Skeletal muscle tissue (tissue), 4 donors: ENCODE data around the gene TNIK. TPM values are rescaled to one million over a fixed set of nuclear protein-coding genes. Genes with fewer than 3 reads are reported as not detected.

Experiments used
- H3K27ac ChIP-seq: one replicate; pipeline ENCODE4 v1.7.0; 2013; ENCODE audit warnings: mild to moderate bottlenecking, low read depth, low read length, inconsistent platforms
- H3K27me3 ChIP-seq, 3 donors: one replicate each; pipeline ENCODE4 v1.7.0; 2013; ENCODE audit warnings: low read length in 3 of 3; ENCODE audit not compliant: control insufficient read depth in 3 of 3, insufficient read depth in 3 of 3
- H3K36me3 ChIP-seq, 3 donors: one replicate each; pipeline ENCODE4 v1.7.0; 2013; ENCODE audit warnings: low read length in 3 of 3; ENCODE audit not compliant: control insufficient read depth in 3 of 3, insufficient read depth in 3 of 3
- H3K4me1 ChIP-seq, 3 donors: one replicate each; pipeline ENCODE4 v1.7.0; 2013; ENCODE audit warnings: low read length in 3 of 3, mild to moderate bottlenecking in 3 of 3; ENCODE audit not compliant: control insufficient read depth in 3 of 3, insufficient read depth in 3 of 3
- H3K4me3 ChIP-seq, 3 donors: one replicate each; pipeline ENCODE4 v1.7.0; 2013; ENCODE audit warnings: low read length in 3 of 3
- H3K9ac ChIP-seq, 3 donors: one replicate each; pipeline ENCODE4 v1.7.0; 2013; ENCODE audit warnings: low read length in 3 of 3, mild to moderate bottlenecking in 3 of 3, moderate library complexity in 2 of 3, low read depth in 1 of 3
- H3K9me3 ChIP-seq, 3 donors: one replicate each; pipeline ENCODE4 v1.7.0; 2013; ENCODE audit warnings: low read length in 3 of 3; ENCODE audit not compliant: control insufficient read depth in 3 of 3
- total RNA-seq: library from RNA; depleted of rRNA; stranded (reverse); fragments of >200 nt; gene quantifications from one replicate; pipeline ENCODE4 v1.2.3, GENCODE V29; 2014
- donor health status: Osteomylitis.

TNIK gene
- total RNA-seq, 1 donor from 2014 or later: 31.3 TPM

DNA sequence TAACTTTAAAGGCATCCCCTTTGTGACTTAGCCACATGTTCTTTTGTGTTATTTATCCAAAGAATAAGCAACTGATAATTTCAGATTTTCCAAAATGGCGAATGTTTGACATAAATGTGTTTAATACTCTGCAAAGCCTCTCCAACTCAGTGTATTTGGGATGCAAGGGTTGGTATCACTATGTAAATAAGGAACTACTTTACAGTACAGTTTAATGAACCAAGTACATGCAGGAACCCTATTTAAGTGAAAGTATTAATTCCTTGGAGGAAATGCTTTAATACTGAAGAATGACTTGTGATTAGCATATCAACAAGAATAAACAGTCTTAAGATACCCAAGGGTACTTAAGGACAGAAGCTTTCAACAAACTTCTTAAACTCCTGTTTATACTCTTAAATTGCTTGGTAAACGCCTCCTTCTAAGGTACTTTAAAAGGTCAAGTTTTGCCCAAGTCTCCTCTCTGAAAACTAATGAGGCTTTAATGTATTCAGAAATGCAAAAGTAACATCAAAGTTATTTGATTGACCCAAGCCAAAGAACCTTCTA, 107.7 kb downstream of the TNIK start:
- Histone ChIP-seq H3K9ac (no peak overlapping the region), H3K4me1 (peaks cover 8 to 13% (median 11%) of the 10 kb centered on the region in 3 donors), H3K4me3 (no peak overlapping the region), H3K27me3 (no peaks in the 10 kb centered on the region), H3K36me3 (no peaks in the 10 kb centered on the region), H3K9me3 (no peaks in the 10 kb centered on the region), H3K27ac (no peak overlapping the region)

DNA sequence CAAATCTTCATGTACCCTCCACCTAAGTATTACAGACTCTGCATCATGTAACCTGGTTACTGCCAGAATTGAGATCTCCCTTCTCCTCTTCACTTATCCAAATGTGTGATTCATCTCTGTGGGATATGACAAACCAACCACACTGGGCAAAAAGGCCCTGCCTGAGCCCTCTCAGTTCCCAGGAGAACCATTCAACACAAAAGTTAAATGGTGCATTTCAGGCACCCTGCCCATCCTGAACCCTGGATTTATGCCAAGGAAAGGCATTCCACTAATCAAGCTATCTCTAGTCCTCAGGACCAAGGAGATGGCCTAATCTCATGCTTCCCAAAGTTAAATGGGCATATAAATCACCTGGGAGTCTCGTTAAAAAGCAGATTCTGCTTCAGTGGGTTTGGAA, 108.5 kb downstream of the TNIK start:
- no peak overlapping the region for H3K9ac ChIP-seq
- H3K4me3 ChIP-seq: no peak overlapping the region
- H3K9me3 ChIP-seq: no peaks in the 10 kb centered on the region
- H3K36me3 ChIP-seq: no peaks in the 10 kb centered on the region
- no peak overlapping the region for H3K27ac ChIP-seq
- no peaks in the 10 kb centered on the region for H3K27me3 ChIP-seq
- H3K4me1 ChIP-seq: peaks cover 13 to 21% (median 18%) of the 10 kb centered on the region in 3 donors

DNA sequence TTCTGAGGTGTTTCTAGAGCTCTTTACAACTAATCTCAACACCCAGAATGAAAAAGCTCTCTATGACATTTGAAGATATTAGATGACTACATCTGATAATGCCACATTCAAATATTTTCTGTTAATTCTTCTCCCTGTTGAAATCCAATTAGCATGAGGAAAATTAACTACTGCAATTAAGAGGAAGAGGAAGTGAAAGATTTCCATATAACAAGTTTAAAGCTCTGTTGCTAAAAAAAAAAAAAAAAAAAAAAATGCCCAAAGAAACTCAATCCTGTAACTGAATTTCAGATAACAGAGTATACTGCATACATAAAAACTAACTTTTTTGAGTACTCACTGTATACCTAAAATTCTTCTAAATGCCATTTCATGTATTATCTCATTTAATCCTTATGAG, 109.8 kb downstream of the TNIK start:
- H3K9me3 ChIP-seq: no peaks in the 10 kb centered on the region
- no peaks in the 10 kb centered on the region for H3K36me3 ChIP-seq
- H3K4me1 ChIP-seq: peaks cover 13 to 23% (median 19%) of the 10 kb centered on the region in 3 donors
- H3K4me3 ChIP-seq: no peak overlapping the region
- H3K27ac ChIP-seq: no peak overlapping the region
- no peak overlapping the region for H3K9ac ChIP-seq
- no peaks in the 10 kb centered on the region for H3K27me3 ChIP-seq

DNA sequence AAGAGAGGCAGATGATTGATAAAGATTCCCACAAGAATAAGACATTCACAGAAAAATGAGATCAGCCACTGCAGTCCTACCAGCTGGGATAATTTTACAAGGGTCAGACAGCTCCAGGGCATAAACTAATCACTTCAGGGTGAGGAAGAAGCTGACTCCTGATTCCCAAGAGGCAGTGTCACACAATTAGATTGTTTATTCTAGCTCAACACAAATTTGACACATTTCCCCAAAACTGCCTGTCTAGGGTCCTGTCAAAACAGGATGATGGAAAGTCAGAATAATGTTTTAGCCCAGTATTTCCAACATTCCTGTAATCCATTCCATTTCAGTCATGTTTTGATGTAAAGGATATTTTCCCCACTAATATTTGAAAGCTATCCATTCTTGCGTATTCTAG, 110.8 kb downstream of the TNIK start:
- H3K4me3 ChIP-seq: no peak overlapping the region
- peaks cover 13 to 19% (median 19%) of the 10 kb centered on the region in 3 donors for H3K4me1 ChIP-seq
- H3K9ac ChIP-seq: no peak overlapping the region
- H3K27me3 ChIP-seq: no peaks in the 10 kb centered on the region
- no peaks in the 10 kb centered on the region for H3K9me3 ChIP-seq
- no peak overlapping the region for H3K27ac ChIP-seq
- H3K36me3 ChIP-seq: no peaks in the 10 kb centered on the region

DNA sequence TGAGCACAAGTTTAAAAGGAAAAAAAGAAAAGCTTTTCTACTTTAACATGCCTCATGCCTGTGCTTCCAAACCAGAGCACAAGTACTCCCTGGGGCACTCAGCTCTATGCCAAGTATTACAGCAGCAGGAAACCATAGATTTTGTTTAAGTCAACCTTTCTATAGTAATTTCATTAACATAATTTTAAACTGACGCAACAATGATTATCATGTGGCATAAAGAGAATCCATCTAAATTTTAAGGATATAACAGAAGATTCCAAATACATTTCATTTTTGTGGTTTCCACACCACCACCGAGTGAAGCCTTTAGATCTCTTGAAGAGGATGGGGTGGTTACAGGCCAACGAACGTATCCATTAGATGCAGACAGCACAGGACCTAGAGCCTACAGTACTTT, 112.1 kb downstream of the TNIK start:
- Histone ChIP-seq H3K9me3 (no peaks in the 10 kb centered on the region), H3K4me1 (peaks cover 16 to 24% (median 23%) of the 10 kb centered on the region in 3 donors), H3K27me3 (no peaks in the 10 kb centered on the region), H3K9ac (no peak overlapping the region), H3K4me3 (no peak overlapping the region), H3K27ac (peak overlapping the region; percentile 43), H3K36me3 (no peaks in the 10 kb centered on the region)

DNA sequence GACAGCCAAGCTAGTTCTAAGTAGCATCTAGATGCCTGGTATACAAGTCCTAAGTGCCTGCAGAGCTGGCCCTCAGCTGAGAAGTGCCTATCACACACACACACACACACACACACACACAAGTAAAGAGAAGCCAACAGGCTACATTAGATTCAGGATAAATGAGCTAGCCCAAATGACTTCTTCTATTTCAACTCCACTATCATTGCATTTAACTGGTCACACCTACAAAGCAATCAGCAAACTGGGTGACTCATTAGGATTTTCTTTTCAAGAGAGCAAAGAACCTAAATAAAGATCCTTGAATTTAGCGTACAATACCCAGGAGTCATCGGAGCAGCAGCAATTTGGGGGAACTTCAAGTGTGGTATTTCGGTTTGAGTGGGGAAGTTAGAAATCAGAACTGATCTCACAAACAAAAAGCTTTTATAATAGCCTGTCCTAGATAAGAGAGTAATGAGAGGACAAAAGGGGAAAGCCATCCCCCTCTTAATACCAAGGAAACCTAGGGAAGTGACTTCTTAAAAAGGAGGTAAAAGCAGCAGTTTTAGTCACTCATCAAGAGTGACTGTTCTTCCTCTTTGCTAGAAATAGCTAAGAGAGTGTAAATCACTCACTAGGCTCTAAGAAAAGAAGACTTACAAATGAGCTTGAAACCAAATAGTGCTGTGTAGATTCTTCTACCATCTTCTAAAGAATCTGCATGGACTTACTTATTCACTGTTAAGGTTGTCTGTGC, 112.7 kb downstream of the TNIK start:
- Histone ChIP-seq H3K27ac (peak overlapping the region; percentile 43), H3K9me3 (no peaks in the 10 kb centered on the region), H3K4me3 (peak overlapping the region in 2 of 3 donors; percentile 7 to 10), H3K36me3 (no peaks in the 10 kb centered on the region), H3K9ac (no peak overlapping the region), H3K27me3 (no peaks in the 10 kb centered on the region), H3K4me1 (peaks cover 17 to 25% (median 23%) of the 10 kb centered on the region in 3 donors)

DNA sequence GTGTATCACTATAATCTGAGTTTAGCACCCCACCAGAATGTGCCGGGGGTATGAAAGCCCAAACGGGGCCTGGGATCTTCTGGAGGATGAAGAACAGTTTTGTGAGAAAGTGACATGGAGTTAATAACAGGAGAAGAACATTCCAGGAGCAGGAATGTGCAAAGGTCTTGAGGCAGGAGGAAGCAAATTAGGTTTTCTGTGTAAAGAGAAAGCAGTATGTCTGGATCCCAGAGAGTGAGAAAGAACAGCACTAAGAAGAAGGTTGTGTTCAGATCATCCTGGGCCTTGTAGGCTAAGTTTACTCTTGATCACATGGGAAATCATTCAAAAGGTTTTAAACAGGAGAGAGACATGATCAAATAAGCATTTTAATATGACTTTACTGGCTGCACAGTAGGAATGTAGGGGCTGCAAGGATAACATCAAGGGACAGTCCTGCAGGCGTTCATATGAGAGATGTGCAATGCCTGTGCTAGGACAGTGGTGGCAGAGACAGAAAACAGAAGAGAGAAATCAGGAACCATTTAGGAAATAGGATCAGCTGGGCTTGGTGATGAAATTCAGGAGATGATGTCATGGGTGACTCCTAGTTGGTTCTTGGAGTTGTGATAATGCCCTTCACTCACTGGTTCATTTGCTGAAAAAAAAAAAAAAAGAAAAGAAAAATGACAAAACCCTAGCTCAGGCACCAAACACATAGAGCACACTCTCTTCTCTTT, 113.5 kb downstream of the TNIK start:
- no peak overlapping the region for H3K4me3 ChIP-seq
- peaks cover 15 to 23% (median 23%) of the 10 kb centered on the region in 3 donors for H3K4me1 ChIP-seq
- no peak overlapping the region for H3K9ac ChIP-seq
- no peaks in the 10 kb centered on the region for H3K9me3 ChIP-seq
- no peaks in the 10 kb centered on the region for H3K27me3 ChIP-seq
- H3K36me3 ChIP-seq: no peaks in the 10 kb centered on the region
- peak overlapping the region; percentile 43 for H3K27ac ChIP-seq

DNA sequence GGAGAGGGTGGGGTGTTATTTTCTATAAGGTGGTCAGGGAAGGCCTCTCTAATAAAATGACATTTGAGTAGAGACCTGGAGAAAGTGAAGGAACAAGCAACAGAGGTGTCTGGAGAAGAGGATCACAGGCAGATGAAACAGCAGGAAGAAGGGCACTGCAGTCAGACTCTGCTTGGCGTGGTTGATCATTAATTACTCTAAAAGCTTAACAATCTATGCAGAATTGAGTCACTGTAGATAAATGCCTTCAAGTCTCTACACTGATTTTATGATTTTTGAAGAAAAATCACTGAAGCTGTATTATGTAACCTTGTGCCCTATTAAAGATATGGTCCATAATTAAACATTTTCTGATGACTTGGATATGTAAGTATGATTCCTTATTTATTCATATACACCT, 114.2 kb downstream of the TNIK start:
- H3K9me3 ChIP-seq: no peaks in the 10 kb centered on the region
- H3K36me3 ChIP-seq: no peaks in the 10 kb centered on the region
- H3K27me3 ChIP-seq: no peaks in the 10 kb centered on the region
- H3K4me3 ChIP-seq: no peak overlapping the region
- no peak overlapping the region for H3K27ac ChIP-seq
- no peak overlapping the region for H3K9ac ChIP-seq
- peaks cover 15 to 21% (median 20%) of the 10 kb centered on the region in 3 donors for H3K4me1 ChIP-seq

DNA sequence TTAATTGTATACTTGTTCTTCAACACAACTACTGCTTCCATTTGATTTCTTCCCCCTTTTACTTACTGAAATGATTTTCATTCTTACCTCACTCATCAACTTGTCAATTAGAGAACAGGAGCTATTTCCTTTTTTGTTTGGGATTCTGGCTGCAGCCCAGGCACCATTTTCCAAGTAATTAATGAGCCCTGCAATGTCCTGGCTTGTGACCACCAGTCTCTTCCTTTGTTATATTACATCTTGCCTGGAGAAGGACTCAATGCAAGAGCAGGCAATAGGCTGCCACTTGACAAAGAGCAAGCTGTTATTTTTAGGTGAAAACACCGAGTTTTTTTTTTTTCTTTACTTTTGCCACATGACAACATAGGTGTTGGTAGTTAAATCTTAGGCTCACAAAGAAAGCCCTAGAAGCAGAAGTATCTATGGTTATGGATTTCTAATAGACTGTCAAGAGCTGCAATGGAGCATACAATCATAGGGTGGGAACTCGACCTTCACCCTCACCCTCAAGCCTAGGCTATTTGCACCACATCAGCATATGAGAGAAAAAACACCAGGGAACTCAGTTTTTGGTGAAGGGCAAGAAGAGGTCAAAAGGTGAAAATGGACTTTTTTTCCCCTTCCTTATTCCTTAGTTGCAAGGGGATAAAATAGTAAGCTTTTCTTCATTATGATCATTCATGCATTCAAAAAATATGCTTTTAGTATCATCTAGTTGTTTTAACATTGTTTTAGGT, 114.9 kb downstream of the TNIK start:
- Histone ChIP-seq H3K27me3 (no peaks in the 10 kb centered on the region), H3K9ac (no peak overlapping the region), H3K4me1 (peaks cover 15 to 21% (median 20%) of the 10 kb centered on the region in 3 donors), H3K4me3 (no peak overlapping the region), H3K36me3 (no peaks in the 10 kb centered on the region), H3K9me3 (no peaks in the 10 kb centered on the region), H3K27ac (no peak overlapping the region)
